Measurements from ENCODE around the gene PPFIBP1.
A peak's percentile ranks its signal among the peaks of the same experiment; 100 is the strongest.

The PPFIBP1 gene

GRCh38 chr12:27665704-27666103 lies 141.7 kb downstream of the PPFIBP1 start:
- no peak for DNase-seq (ENCODE audit: low spot score)

GRCh38 chr12:27666510-27666909 lies 142.5 kb downstream of the PPFIBP1 start:
- no peak for DNase-seq (ENCODE audit: low spot score)

- DNase-seq (ENCODE audit: low spot score) = no peak
Measured at GRCh38 chr12:27667540-27667939, 143.5 kb downstream of the PPFIBP1 start.

- no peak for DNase-seq (ENCODE audit: low spot score)
Measured at GRCh38 chr12:27672051-27672450, 148.0 kb downstream of the PPFIBP1 start.

GRCh38 chr12:27672643-27673042 lies 148.6 kb downstream of the PPFIBP1 start:
- DNase-seq (ENCODE audit: low spot score) = no peak

GRCh38 chr12:27673101-27673718 lies 149.2 kb downstream of the PPFIBP1 start:
- no peak for DNase-seq (ENCODE audit: low spot score)

- no peak for DNase-seq (ENCODE audit: low spot score)
Measured at GRCh38 chr12:27674989-27675388, 151.0 kb downstream of the PPFIBP1 start.

- DNase-seq (ENCODE audit: low spot score) = no peak
Measured at GRCh38 chr12:27680619-27681018, 156.6 kb downstream of the PPFIBP1 start.

- no peak for DNase-seq (ENCODE audit: low spot score)
Measured at GRCh38 chr12:27682534-27682933, 158.5 kb downstream of the PPFIBP1 start.

- no peak for DNase-seq (ENCODE audit: low spot score)
Measured at GRCh38 chr12:27685274-27685673, 161.3 kb downstream of the PPFIBP1 start.

GRCh38 chr12:27686147-27686546 lies 162.1 kb downstream of the PPFIBP1 start:
- DNase-seq (ENCODE audit: low spot score) = no peak

- DNase-seq (ENCODE audit: low spot score) = no peak
Measured at GRCh38 chr12:27688671-27689070, 164.7 kb downstream of the PPFIBP1 start.

GRCh38 chr12:27689558-27690180 lies 165.7 kb downstream of the PPFIBP1 start:
- no peak for DNase-seq (ENCODE audit: low spot score)

GRCh38 chr12:27693403-27693802 lies 169.4 kb downstream of the PPFIBP1 start:
- DNase-seq (ENCODE audit: low spot score) = no peak

GRCh38 chr12:27695556-27696292 lies 171.7 kb downstream of the PPFIBP1 start:
- DNase-seq (ENCODE audit: low spot score) = no peak

GRCh38 chr12:27696293-27696652 lies 172.3 kb downstream of the PPFIBP1 start, which contains the start of gene REP15:
TSS of gene REP15 (plus strand) at chr12:27696447. CDS start at chr12:27696563, 116 bp downstream.
- DNase-seq (ENCODE audit: low spot score) = no peak

- DNase-seq (ENCODE audit: low spot score) = no peak
Measured at GRCh38 chr12:27696864-27697564, 173.0 kb downstream of the PPFIBP1 start.

GRCh38 chr12:27703720-27704452 lies 179.9 kb downstream of the PPFIBP1 start:
- DNase-seq (ENCODE audit: low spot score) = peak; percentile 92

- DNase-seq (ENCODE audit: low spot score) = no peak
Measured at GRCh38 chr12:27705263-27705662, 181.3 kb downstream of the PPFIBP1 start.

GRCh38 chr12:27707216-27707615 lies 183.2 kb downstream of the PPFIBP1 start:
- DNase-seq (ENCODE audit: low spot score) = no peak

- DNase-seq (ENCODE audit: low spot score) = no peak
Measured at GRCh38 chr12:27709212-27709931, 185.4 kb downstream of the PPFIBP1 start.

All from NAMALWA (cell line).